ENCODE results near the gene ZNF71.
"Not testable (repeated sequence)": the region's sequence is repeated elsewhere in the genome, so short reads cannot be mapped to it uniquely, and the experiment has no call there.

Gene ZNF71

DNA sequence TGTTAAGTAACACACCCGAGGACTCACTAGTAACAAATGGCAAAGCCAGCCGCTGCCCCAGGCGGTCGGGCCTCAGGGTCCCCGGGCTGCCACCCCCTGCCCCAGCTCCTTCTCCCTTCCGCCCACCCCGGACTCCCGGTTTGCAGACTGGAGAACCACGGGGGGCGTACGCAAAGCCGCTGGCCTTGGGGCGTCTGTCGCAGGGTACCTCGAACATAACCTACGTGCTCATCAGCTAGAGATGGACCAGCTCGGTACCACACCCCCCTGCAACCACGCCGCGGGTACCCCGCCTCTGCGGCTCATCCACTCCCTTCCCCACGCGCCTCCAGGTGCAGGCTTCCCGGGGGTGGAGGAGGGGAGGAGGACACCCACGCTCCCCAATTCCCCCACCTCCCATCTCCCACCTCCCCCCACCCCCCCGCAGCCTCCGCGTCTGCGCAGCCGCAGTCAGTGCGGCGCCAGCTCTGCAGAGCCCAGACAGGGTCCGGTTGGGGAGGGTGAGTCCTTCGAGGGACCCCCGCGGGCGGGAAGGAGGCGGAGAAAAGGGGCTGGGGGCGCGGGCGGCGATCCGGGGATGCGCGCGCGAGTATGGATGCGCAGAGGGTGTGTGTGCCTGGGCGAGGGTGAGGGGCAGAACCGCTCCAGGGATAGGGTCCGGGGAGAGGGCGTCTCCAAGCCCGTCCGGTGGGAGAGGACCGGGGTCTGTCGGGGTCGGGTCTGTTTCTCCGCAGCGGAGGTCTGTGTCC lies 47.8 kb downstream of the ZNF71 start, which contains the start of gene SMIM17:
Gene SMIM17 (plus strand): TSS at position 449 of the 749 bp plus-strand sequence. CDS start 2,509 bp downstream, outside the sequence.
- no peaks in the 10 kb centered on the region for H3K27me3 ChIP-seq (ENCODE audit: low read depth)
- H3K9me3 ChIP-seq, result no peaks in the 10 kb centered on the region; the same call in 1 of the 2 replicates
- H3K36me3 ChIP-seq (replicated peaks), result no peaks in the 10 kb centered on the region
- in situ Hi-C loops (cut with MboI; ENCODE audit: low sequenced_read_pairs), result no loop called here
- H3K4me3 ChIP-seq, result no peak within 1 kb of the TSS
- no peaks in the 10 kb centered on the region for H3K4me1 ChIP-seq
- DNase-seq (ENCODE audit: low spot score in 2 of 2), result no peak

GRCh38 chr19:56643460-56643955 lies 48.4 kb downstream of the ZNF71 start:
- no peak for DNase-seq (ENCODE audit: low spot score in 2 of 2)
- Histone ChIP-seq H3K36me3 (replicated peaks) (no peaks in the 10 kb centered on the region), H3K9me3 (no peaks in the 10 kb centered on the region; the same call in 1 of the 2 replicates), H3K4me3 (no peak overlapping the region), H3K4me1 (no peaks in the 10 kb centered on the region), H3K27me3 (ENCODE audit: low read depth) (no peaks in the 10 kb centered on the region)
- in situ Hi-C loops (cut with MboI; ENCODE audit: low sequenced_read_pairs), result no loop called here

DNA sequence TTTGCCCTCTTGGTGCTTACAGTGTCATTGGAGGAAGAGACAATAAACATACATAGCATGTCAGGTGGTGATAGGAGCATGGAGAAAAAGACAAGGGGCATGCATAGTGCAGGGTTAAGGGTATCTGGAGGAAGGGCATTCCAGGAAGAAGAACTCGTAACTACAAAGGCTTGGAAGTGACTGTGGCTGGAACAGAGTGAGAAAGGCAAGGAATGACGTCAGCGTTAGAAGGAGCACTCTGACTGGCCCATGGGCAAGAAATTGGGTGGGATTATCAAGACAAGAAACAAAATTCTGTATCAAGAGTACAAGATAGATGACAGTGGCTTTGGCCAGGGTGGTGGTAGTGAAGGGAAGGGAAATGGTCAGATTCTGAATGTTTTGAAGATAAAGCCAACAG lies 59.0 kb downstream of the ZNF71 start:
- no peak for DNase-seq (ENCODE audit: low spot score in 2 of 2)
- Histone ChIP-seq H3K36me3 (replicated peaks) (no peaks in the 10 kb centered on the region), H3K9me3 (no peaks in the 10 kb centered on the region), H3K4me1 (no peaks in the 10 kb centered on the region), H3K4me3 (no peak overlapping the region), H3K27me3 (ENCODE audit: low read depth) (no peaks in the 10 kb centered on the region)
- in situ Hi-C loops (cut with MboI; ENCODE audit: low sequenced_read_pairs), result no loop called here

- Histone ChIP-seq H3K4me3 (no peak overlapping the region), H3K4me1 (no peaks in the 10 kb centered on the region), H3K9me3 (no peaks in the 10 kb centered on the region), H3K27me3 (ENCODE audit: low read depth) (no peaks in the 10 kb centered on the region), H3K36me3 (replicated peaks) (no peaks in the 10 kb centered on the region)
- DNase-seq (ENCODE audit: low spot score in 2 of 2), result no peak
- in situ Hi-C loops (cut with MboI; ENCODE audit: low sequenced_read_pairs), result no loop called here
These were observed 65.4 kb downstream of the ZNF71 start for GRCh38 chr19:56660381-56661107.

DNA sequence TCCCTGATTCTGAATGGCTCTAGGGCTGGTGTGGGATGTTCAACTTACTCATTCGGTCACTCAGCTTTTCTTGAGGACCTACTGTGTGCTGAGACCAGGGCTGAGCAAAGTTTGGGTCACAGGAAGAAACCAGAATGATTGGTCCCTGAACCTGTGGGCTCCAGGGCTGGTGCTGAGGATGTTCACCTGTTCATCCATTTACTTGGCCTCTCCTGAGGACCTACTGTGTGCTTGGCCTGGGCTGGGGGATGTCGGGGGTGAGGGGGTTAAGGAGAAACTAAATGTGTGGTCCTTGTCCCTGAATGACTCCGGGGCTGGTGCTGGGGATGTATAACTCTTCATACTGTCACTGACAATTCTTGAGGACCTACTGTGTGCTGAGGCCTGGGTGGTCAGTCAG lies 66.1 kb downstream of the ZNF71 start:
- H3K4me3 ChIP-seq, result no peak overlapping the region
- no peaks in the 10 kb centered on the region for H3K9me3 ChIP-seq
- no peaks in the 10 kb centered on the region for H3K36me3 ChIP-seq (replicated peaks)
- DNase-seq (ENCODE audit: low spot score in 2 of 2), result no peak
- H3K27me3 ChIP-seq (ENCODE audit: low read depth), result no peaks in the 10 kb centered on the region
- H3K4me1 ChIP-seq, result no peaks in the 10 kb centered on the region
- in situ Hi-C loops (cut with MboI; ENCODE audit: low sequenced_read_pairs), result no loop called here

GRCh38 chr19:56663931-56664500 lies 68.9 kb downstream of the ZNF71 start:
- in situ Hi-C loops (cut with MboI; ENCODE audit: low sequenced_read_pairs), result no loop called here
- no peaks in the 10 kb centered on the region for H3K9me3 ChIP-seq
- H3K4me3 ChIP-seq, result no peak overlapping the region
- H3K36me3 ChIP-seq (replicated peaks), result no peaks in the 10 kb centered on the region
- H3K27me3 ChIP-seq (ENCODE audit: low read depth), result no peaks in the 10 kb centered on the region
- no peaks in the 10 kb centered on the region for H3K4me1 ChIP-seq
- DNase-seq (ENCODE audit: low spot score in 2 of 2), result no peak

DNA sequence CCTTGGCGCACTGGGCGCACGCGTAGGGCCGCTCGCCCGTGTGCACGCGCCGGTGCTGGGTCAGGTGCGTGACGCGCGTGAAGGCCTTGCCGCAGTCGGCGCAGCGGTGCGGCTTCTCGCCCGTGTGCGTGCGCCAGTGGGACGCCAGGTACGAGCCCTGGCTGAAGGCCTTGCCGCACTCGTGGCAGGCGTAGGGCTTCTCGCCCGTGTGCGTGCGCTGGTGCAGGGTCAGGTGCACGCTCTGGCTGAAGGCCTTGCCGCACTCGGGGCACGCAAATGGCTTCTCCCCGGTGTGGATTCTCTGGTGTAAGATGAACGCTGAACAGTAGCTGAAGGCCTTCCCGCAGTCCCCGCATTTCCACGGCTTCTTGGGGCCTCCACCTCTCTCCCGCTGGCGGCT lies 69.4 kb downstream of the ZNF71 start:
- DNase-seq (ENCODE audit: low spot score in 2 of 2), result no peak
- no peaks in the 10 kb centered on the region for H3K4me1 ChIP-seq

GRCh38 chr19:56667311-56667870 lies 72.3 kb downstream of the ZNF71 start:
- H3K4me1 ChIP-seq, result no peaks in the 10 kb centered on the region
- no peak for DNase-seq (ENCODE audit: low spot score in 2 of 2)
- H3K4me3 ChIP-seq, result no peak overlapping the region
- no peaks in the 10 kb centered on the region for H3K36me3 ChIP-seq (replicated peaks)
- in situ Hi-C loops (cut with MboI; ENCODE audit: low sequenced_read_pairs), result no loop called here
- no peaks in the 10 kb centered on the region for H3K9me3 ChIP-seq
- no peaks in the 10 kb centered on the region for H3K27me3 ChIP-seq (ENCODE audit: low read depth)

More for the DNA sequence above, 69.4 kb downstream of the ZNF71 start:
- Histone ChIP-seq H3K27me3 (ENCODE audit: low read depth) (no peaks in the 10 kb centered on the region), H3K9me3 (no peaks in the 10 kb centered on the region), H3K36me3 (replicated peaks) (no peaks in the 10 kb centered on the region), H3K4me3 (no peak overlapping the region)
- in situ Hi-C loops (cut with MboI; ENCODE audit: low sequenced_read_pairs), result no loop called here

DNA sequence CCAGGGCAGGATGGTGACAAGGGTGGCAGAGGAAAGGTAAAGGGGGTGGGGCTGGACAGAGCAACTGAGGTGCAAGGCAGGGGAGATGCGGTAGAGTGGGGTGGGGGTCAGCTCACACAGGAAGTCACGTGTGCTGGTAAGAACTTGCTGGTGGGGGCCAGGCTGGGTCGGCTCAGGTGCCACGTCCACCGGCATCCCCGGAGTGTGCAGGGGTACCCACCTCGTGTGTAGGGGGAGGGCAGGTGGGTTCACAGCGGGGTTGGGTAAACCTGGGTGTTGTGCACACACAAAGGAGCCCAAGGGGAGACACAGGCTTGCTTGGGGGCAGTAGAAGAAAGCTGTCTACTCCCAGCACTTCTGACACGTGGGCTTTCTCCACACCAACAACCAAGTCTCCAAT lies 73.6 kb downstream of the ZNF71 start:
- no peaks in the 10 kb centered on the region for H3K27me3 ChIP-seq (ENCODE audit: low read depth)
- in situ Hi-C loops (cut with MboI; ENCODE audit: low sequenced_read_pairs), result no loop called here
- H3K9me3 ChIP-seq, result no peaks in the 10 kb centered on the region

DNA sequence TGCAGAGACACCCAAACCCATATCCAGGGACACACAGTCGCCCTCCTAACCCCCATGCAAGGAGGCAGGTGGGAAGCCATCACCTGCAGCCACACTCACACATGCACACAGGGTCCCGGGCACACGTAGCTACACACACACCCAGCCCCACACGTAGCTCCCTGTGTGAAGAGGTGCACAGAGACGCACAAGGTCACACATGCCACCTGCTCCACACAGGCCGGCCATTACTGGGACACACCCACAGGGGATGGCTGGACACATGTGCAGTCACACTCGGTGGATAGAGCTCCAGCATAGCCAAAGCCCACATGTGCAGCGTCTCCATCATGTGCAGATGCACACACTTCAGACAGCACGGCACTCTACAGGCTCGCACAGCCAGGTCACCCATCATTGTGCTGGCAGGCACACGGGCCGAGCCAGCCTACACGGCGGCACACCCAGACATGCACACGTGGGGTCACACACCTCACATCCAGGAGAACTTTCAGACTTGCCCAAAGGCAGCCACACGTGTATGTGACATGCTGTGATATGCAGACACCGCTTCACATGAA lies 75.4 kb downstream of the ZNF71 start:
- in situ Hi-C loops (cut with MboI; ENCODE audit: low sequenced_read_pairs), result no loop called here
- no peaks in the 10 kb centered on the region for H3K27me3 ChIP-seq (ENCODE audit: low read depth)
- no peaks in the 10 kb centered on the region for H3K9me3 ChIP-seq

More for the DNA sequence above, 73.6 kb downstream of the ZNF71 start:
- no peak for DNase-seq (ENCODE audit: low spot score in 2 of 2)
- H3K4me1 ChIP-seq, result no peaks in the 10 kb centered on the region
- no peaks in the 10 kb centered on the region for H3K36me3 ChIP-seq (replicated peaks)
- H3K4me3 ChIP-seq, result no peak overlapping the region

GRCh38 chr19:56670961-56671612 lies 76.0 kb downstream of the ZNF71 start:
- Histone ChIP-seq H3K4me1 (no peaks in the 10 kb centered on the region), H3K4me3 (no peak overlapping the region), H3K9me3 (no peaks in the 10 kb centered on the region), H3K27me3 (ENCODE audit: low read depth) (no peaks in the 10 kb centered on the region), H3K36me3 (replicated peaks) (no peaks in the 10 kb centered on the region)
- in situ Hi-C loops (cut with MboI; ENCODE audit: low sequenced_read_pairs), result no loop called here
- DNase-seq (ENCODE audit: low spot score in 2 of 2), result no peak

More for the DNA sequence above, 75.4 kb downstream of the ZNF71 start:
- no peak overlapping the region for H3K4me3 ChIP-seq
- DNase-seq (ENCODE audit: low spot score in 2 of 2), result no peak
- H3K4me1 ChIP-seq, result no peaks in the 10 kb centered on the region
- no peaks in the 10 kb centered on the region for H3K36me3 ChIP-seq (replicated peaks)

- Histone ChIP-seq H3K4me3 (no peak within 1 kb of the TSS), H3K27me3 (ENCODE audit: low read depth) (no peaks in the 10 kb centered on the region), H3K36me3 (replicated peaks) (no peaks in the 10 kb centered on the region), H3K4me1 (no peaks in the 10 kb centered on the region), H3K9me3 (no peaks in the 10 kb centered on the region)
- in situ Hi-C loops (cut with MboI; ENCODE audit: low sequenced_read_pairs), result no loop called here
- DNase-seq (ENCODE audit: low spot score in 2 of 2), result no peak
These were observed 76.5 kb downstream of the ZNF71 start, which contains the start of gene ZNF835 for GRCh38 chr19:56671613-56671994. TSS of gene ZNF835 (minus strand) at chr19:56671757. CDS start at chr19:56665198, 6,559 bp downstream.

DNA sequence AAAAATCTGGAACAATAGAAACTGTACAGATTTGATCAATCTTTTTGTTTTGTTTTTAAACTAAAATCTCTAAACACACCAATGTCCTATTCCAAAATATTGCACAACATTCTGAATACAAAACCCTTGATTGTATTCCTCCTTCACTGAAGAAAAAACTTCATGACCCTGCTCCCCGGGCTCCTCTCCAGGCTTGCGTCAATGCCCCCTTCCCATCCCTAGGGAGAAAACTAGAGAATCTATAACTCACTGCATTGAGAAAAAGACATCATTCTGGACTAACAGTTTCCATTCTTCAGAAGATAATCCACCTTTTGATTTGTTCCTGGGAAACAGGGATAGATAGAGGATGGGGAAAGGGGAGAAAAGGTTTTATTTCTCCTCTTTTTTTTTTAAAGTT lies 77.5 kb downstream of the ZNF71 start:
- in situ Hi-C loops (cut with MboI; ENCODE audit: low sequenced_read_pairs); H3K4me3 ChIP-seq; H3K9me3 ChIP-seq; H3K36me3 ChIP-seq (replicated peaks); H3K27me3 ChIP-seq (ENCODE audit: low read depth); DNase-seq (ENCODE audit: low spot score in 2 of 2); H3K4me1 ChIP-seq: not testable (repeated sequence)
